Stomach smooth muscle (tissue), 2 donors: ENCODE data around the gene ATP6V1C2.

Experiments
- H3K27ac ChIP-seq: one replicate; pipeline ENCODE4 v1.7.0; 2013; ENCODE audit warnings: mild to moderate bottlenecking, low read length, inconsistent platforms
- H3K27me3 ChIP-seq, 2 donors: one replicate each; pipeline ENCODE4 v1.7.0; 2013; ENCODE audit warnings: low read length in 2 of 2; ENCODE audit not compliant: insufficient read depth in 2 of 2, control insufficient read depth in 1 of 2
- H3K36me3 ChIP-seq, 2 donors: one replicate each; pipeline ENCODE4 v1.7.0; 2013; ENCODE audit warnings: low read length in 2 of 2; ENCODE audit not compliant: control insufficient read depth in 2 of 2, insufficient read depth in 2 of 2
- H3K4me1 ChIP-seq: one replicate; pipeline ENCODE4 v1.7.0; 2013; ENCODE audit warnings: low read length; ENCODE audit not compliant: control insufficient read depth, insufficient read depth
- H3K4me3 ChIP-seq, 2 donors: one replicate each; pipeline ENCODE4 v1.7.0; 2013; ENCODE audit warnings: low read length in 2 of 2
- H3K9ac ChIP-seq, 2 donors: one replicate each; pipeline ENCODE4 v1.7.0; 2013; ENCODE audit warnings: low read length in 2 of 2, mild to moderate bottlenecking in 1 of 2
- H3K9me3 ChIP-seq, 2 donors: one replicate each; pipeline ENCODE4 v1.7.0; 2013; ENCODE audit warnings: low read length in 2 of 2; ENCODE audit not compliant: control insufficient read depth in 2 of 2
- donor health status: healthy.
- donor health status: Pancreatic carcinoma.

The ATP6V1C2 gene

GRCh38 chr2:10732924-10733565, 11.6 kb downstream of the ATP6V1C2 start:
- no peaks in the 10 kb centered on the region for H3K9me3 ChIP-seq
- no peak overlapping the region for H3K9ac ChIP-seq
- H3K4me3 ChIP-seq: no peak overlapping the region
- H3K27me3 ChIP-seq: no peaks in the 10 kb centered on the region
- no peak overlapping the region for H3K27ac ChIP-seq
- H3K4me1 ChIP-seq: no peaks in the 10 kb centered on the region
- no peaks in the 10 kb centered on the region for H3K36me3 ChIP-seq

- Histone ChIP-seq H3K36me3 (no peaks in the 10 kb centered on the region), H3K9ac (no peak overlapping the region), H3K9me3 (no peaks in the 10 kb centered on the region), H3K4me3 (no peak overlapping the region), H3K27ac (no peak overlapping the region), H3K4me1 (no peaks in the 10 kb centered on the region), H3K27me3 (no peaks in the 10 kb centered on the region)
Observed at GRCh38 chr2:10733566-10733925, 12.1 kb downstream of the ATP6V1C2 start.

GRCh38 chr2:10733980-10734379, 12.6 kb downstream of the ATP6V1C2 start:
- no peaks in the 10 kb centered on the region for H3K36me3 ChIP-seq
- no peaks in the 10 kb centered on the region for H3K9me3 ChIP-seq
- no peaks in the 10 kb centered on the region for H3K27me3 ChIP-seq
- H3K4me3 ChIP-seq: no peak overlapping the region
- H3K9ac ChIP-seq: no peak overlapping the region
- H3K27ac ChIP-seq: no peak overlapping the region
- H3K4me1 ChIP-seq: no peaks in the 10 kb centered on the region

- H3K4me1 ChIP-seq: no peaks in the 10 kb centered on the region
- H3K27me3 ChIP-seq: no peaks in the 10 kb centered on the region
- no peaks in the 10 kb centered on the region for H3K9me3 ChIP-seq
- H3K36me3 ChIP-seq: no peaks in the 10 kb centered on the region
- H3K9ac ChIP-seq: no peak overlapping the region
- H3K27ac ChIP-seq: no peak overlapping the region
- H3K4me3 ChIP-seq: no peak overlapping the region
Observed at GRCh38 chr2:10738192-10738591, 16.8 kb downstream of the ATP6V1C2 start.

- Histone ChIP-seq H3K4me1 (no peaks in the 10 kb centered on the region), H3K4me3 (no peak overlapping the region), H3K9ac (no peak overlapping the region), H3K9me3 (no peaks in the 10 kb centered on the region), H3K36me3 (no peaks in the 10 kb centered on the region), H3K27ac (no peak overlapping the region), H3K27me3 (no peaks in the 10 kb centered on the region)
Observed at GRCh38 chr2:10740226-10740625, 18.8 kb downstream of the ATP6V1C2 start.

- Histone ChIP-seq H3K27me3 (no peaks in the 10 kb centered on the region), H3K36me3 (no peaks in the 10 kb centered on the region), H3K9ac (no peak overlapping the region)
Observed at GRCh38 chr2:10741139-10741538, 19.7 kb downstream of the ATP6V1C2 start.

GRCh38 chr2:10742666-10743065, 21.2 kb downstream of the ATP6V1C2 start:
- Histone ChIP-seq H3K9ac (no peak overlapping the region), H3K4me3 (no peak overlapping the region), H3K36me3 (no peaks in the 10 kb centered on the region), H3K9me3 (no peaks in the 10 kb centered on the region), H3K27ac (no peak overlapping the region), H3K4me1 (no peaks in the 10 kb centered on the region), H3K27me3 (no peaks in the 10 kb centered on the region)

More at GRCh38 chr2:10741139-10741538, 19.7 kb downstream of the ATP6V1C2 start:
- Histone ChIP-seq H3K27ac (no peak overlapping the region), H3K4me3 (no peak overlapping the region), H3K4me1 (no peaks in the 10 kb centered on the region), H3K9me3 (no peaks in the 10 kb centered on the region)

GRCh38 chr2:10750610-10751009, 29.2 kb downstream of the ATP6V1C2 start:
- Histone ChIP-seq H3K9ac (no peak overlapping the region), H3K36me3 (no peaks in the 10 kb centered on the region), H3K4me1 (no peaks in the 10 kb centered on the region), H3K27ac (no peak overlapping the region), H3K9me3 (no peaks in the 10 kb centered on the region), H3K27me3 (no peaks in the 10 kb centered on the region), H3K4me3 (no peak overlapping the region)

GRCh38 chr2:10752236-10752635, 30.8 kb downstream of the ATP6V1C2 start:
- H3K27ac ChIP-seq: no peak overlapping the region
- no peaks in the 10 kb centered on the region for H3K27me3 ChIP-seq
- no peak overlapping the region for H3K4me3 ChIP-seq
- H3K9ac ChIP-seq: no peak overlapping the region
- H3K4me1 ChIP-seq: no peaks in the 10 kb centered on the region
- no peaks in the 10 kb centered on the region for H3K36me3 ChIP-seq
- no peaks in the 10 kb centered on the region for H3K9me3 ChIP-seq

- Histone ChIP-seq H3K27ac (no peak overlapping the region), H3K36me3 (no peaks in the 10 kb centered on the region), H3K9me3 (no peaks in the 10 kb centered on the region), H3K4me1 (no peaks in the 10 kb centered on the region), H3K9ac (no peak overlapping the region), H3K27me3 (no peaks in the 10 kb centered on the region), H3K4me3 (no peak overlapping the region)
Observed at GRCh38 chr2:10753156-10753555, 31.7 kb downstream of the ATP6V1C2 start.

GRCh38 chr2:10753876-10754275, 32.4 kb downstream of the ATP6V1C2 start:
- H3K9ac ChIP-seq: no peak overlapping the region
- H3K4me1 ChIP-seq: no peaks in the 10 kb centered on the region
- H3K27ac ChIP-seq: no peak overlapping the region
- no peak overlapping the region for H3K4me3 ChIP-seq
- H3K36me3 ChIP-seq: no peaks in the 10 kb centered on the region
- no peaks in the 10 kb centered on the region for H3K27me3 ChIP-seq
- H3K9me3 ChIP-seq: no peaks in the 10 kb centered on the region
